ENCODE data around the gene HEBP1.
A peak's percentile ranks its signal among the peaks of the same experiment; 100 is the strongest.

HEBP1 gene

DNA sequence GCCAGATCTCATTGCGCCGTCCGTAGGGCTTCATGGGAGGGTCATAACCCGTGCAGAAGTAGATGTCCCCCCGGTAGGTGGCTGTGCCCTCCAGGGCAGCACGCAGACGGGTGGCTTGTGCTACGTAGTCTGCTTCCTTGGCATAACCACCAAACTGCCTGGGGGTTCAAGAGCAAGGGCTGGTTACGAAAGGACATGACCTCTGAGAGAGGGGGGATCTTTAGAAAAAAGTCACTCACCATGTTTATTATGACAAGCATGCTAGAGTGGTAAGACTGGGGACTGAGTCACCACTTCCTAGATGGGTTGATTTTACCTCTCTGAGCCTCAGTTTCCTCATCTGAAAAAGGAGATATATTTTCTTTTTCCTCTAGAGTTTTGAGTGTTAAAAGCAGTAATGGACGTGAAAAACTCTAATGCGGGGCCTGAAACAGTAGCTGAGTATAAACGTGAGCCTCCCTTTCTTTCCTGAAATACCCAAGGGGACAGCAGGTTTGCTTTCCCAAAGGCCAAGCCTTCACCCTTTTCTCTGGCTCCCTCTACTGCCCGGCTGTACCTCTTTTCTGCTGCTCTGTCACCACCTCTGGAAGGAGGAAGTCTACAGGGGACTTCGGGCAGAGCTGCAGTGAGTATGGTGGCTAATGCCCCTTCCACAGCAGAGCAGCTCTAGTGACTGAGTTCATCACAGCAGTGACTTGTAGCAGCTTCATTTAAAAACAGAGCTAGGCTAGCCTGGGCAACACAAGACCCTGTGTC is 24.6 kb downstream of the HEBP1 start:
- no peak overlapping the region for H3K4me3 ChIP-seq (replicated peaks; ENCODE audit: low read depth, low read length)
- DNase-seq (ENCODE audit: extremely low read depth, low read depth): no peak
- TF ChIP-seq, protein P1, sequence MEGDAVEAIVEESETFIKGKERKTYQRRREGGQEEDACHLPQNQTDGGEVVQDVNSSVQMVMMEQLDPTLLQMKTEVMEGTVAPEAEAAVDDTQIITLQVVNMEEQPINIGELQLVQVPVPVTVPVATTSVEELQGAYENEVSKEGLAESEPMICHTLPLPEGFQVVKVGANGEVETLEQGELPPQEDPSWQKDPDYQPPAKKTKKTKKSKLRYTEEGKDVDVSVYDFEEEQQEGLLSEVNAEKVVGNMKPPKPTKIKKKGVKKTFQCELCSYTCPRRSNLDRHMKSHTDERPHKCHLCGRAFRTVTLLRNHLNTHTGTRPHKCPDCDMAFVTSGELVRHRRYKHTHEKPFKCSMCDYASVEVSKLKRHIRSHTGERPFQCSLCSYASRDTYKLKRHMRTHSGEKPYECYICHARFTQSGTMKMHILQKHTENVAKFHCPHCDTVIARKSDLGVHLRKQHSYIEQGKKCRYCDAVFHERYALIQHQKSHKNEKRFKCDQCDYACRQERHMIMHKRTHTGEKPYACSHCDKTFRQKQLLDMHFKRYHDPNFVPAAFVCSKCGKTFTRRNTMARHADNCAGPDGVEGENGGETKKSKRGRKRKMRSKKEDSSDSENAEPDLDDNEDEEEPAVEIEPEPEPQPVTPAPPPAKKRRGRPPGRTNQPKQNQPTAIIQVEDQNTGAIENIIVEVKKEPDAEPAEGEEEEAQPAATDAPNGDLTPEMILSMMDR (IDR thresholded peaks at IDR 0.05; ENCODE audit: low read depth, low read length, missing control alignments): peak; percentile 70

DNA sequence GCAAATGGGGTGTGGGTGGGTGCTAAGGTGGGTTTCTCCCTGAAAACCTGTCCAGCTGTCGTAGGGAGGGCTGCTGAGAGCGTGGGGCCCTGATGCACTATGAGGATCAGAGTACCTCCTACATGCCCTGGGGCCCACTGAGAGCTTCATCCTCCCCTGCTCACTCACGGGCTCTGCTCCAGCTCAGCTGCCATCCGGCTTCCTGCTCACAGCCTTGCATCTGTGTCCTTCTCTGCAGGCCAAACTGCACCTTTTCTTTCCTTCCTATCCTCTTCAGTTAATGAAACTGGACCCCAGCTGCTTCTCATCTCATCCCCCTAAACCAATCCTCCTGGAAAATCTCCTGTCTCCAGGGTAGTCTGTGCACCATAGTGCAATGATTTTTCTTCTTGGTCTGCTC is 25.9 kb downstream of the HEBP1 start:
- TF ChIP-seq, protein P1 (IDR thresholded peaks at IDR 0.05; ENCODE audit: low read depth, low read length, missing control alignments): no peak
- H3K4me3 ChIP-seq (replicated peaks; ENCODE audit: low read depth, low read length): no peak overlapping the region
- DNase-seq (ENCODE audit: extremely low read depth, low read depth): no peak

DNA sequence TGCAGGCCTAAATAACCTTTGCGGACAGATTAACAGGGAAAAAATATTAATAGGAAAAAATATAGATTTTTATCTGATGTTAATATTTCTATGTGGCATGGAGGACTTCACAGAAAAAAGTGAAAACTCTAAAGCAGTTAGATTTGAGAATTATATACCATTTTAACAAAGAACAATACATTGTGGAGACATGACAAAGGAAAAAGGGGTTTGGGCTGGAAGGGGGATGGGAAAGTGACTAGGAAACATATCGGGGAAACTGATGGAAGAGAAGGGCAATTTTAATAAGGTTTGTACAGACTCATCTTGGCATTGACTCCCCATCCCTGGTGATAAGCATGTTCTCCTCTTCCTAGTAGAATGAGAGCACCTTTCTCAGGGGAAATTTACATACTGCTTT is 27.0 kb downstream of the HEBP1 start:
- no peak overlapping the region for H3K4me3 ChIP-seq (replicated peaks; ENCODE audit: low read depth, low read length)
- no peak for DNase-seq (ENCODE audit: extremely low read depth, low read depth)
- TF ChIP-seq, protein P1 (IDR thresholded peaks at IDR 0.05; ENCODE audit: low read depth, low read length, missing control alignments): no peak

DNA sequence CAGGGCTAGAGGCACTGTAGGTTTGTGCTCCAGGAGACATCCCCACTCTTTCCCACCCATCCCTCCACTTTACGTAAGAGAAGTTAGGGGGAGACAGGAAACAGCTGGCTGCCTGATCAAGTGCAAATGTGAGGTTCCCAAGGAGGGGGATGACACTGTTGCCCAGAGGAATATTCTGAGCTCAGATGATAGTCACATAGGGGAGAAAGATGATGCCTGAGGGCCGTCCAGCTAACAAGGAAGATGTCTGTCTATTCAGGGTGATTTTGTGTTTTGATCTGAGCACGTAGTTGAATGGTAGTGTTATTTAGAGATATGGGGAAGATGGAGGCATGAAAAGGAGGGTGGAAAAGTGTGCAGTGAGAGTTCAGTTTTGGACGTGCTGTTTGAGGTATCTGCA is 34.2 kb downstream of the HEBP1 start:
- no peak for DNase-seq (ENCODE audit: extremely low read depth, low read depth)
- H3K4me3 ChIP-seq (replicated peaks; ENCODE audit: low read depth, low read length): no peak overlapping the region
- TF ChIP-seq, protein P1 (IDR thresholded peaks at IDR 0.05; ENCODE audit: low read depth, low read length, missing control alignments): no peak

DNA sequence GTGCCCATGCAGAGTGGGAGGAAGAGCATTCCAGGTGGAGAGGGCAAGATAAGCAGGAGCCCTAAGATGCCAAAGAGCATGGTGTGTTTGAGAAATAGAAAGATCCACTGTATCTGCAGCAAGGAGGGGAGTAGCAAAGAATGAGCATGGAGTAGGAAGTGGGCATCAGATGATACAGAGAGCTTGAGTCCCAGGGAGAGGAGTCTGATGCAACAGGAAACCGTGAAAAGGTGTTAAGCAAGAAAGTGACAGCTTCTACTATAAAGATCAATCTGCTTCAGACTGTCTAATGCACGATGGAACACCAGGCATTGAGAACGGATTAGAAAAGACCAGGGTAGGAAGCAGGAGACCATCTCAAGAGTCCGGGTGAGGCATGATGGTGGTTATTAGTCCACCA is 35.8 kb downstream of the HEBP1 start:
- no peak for DNase-seq (ENCODE audit: extremely low read depth, low read depth)
- H3K4me3 ChIP-seq (replicated peaks; ENCODE audit: low read depth, low read length): no peak overlapping the region
- TF ChIP-seq, protein P1 (IDR thresholded peaks at IDR 0.05; ENCODE audit: low read depth, low read length, missing control alignments): no peak

DNA sequence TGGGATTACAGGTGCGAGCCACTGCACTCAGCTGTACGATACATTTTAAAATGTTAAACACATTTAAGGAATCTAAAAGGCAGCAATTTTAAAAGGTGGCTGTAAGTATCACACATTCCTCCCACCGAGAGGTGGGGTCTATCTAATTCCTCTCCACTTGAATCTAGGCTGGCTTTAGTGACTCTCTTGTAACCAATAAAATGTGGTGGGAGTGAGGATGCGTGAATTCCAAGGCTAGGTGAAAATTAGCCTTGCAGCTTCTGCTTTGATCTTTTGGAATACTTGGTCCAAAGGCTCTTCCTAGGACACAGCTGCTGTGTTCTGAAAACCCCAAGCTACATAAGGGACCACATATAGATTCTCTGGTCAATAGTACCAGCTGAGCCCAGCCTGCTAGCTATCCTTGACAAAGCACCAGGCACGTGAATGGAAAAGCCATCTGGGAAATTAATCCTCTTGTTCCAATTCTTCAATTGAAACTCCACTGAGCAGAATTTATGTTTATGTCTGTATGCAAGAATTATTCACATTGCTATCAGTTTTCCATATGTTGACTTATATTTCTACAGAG is 39.3 kb downstream of the HEBP1 start:
- H3K4me3 ChIP-seq (replicated peaks; ENCODE audit: low read depth, low read length): no peak overlapping the region
- DNase-seq (ENCODE audit: extremely low read depth, low read depth): no peak
- TF ChIP-seq, protein P1 (IDR thresholded peaks at IDR 0.05; ENCODE audit: low read depth, low read length, missing control alignments): no peak

All from HFF-Myc (cell line).